Brain microvascular endothelial cell (primary cell): ENCODE measurements around the gene KLF16.

Experiments used
- DNase-seq: peaks from one replicate; pipeline ENCODE4 v3.0.0-alpha.2; 2020
- H3K27ac ChIP-seq: fragments of 250-450 bp; sonication (Bioruptor Pico); 2 replicates; pipeline ENCODE4 v1.5.1; 2020; ENCODE audit warnings: mild to moderate bottlenecking, moderate library complexity
- H3K27me3 ChIP-seq: fragments of 250-450 bp; sonication (Bioruptor Pico); replicated peaks from 2 replicates; pipeline ENCODE4 v1.5.1; 2020; ENCODE audit warnings: mild to moderate bottlenecking
- H3K36me3 ChIP-seq: fragments of 250-450 bp; sonication (Bioruptor Pico); replicated peaks from 2 replicates; pipeline ENCODE4 v1.5.1; 2020; ENCODE audit warnings: mild to moderate bottlenecking
- H3K4me3 ChIP-seq: 2 replicates; pipeline ENCODE4 v1.5.1; 2011; ENCODE audit warnings: low read depth, mild to moderate bottlenecking, control low read depth, low read length, moderate library complexity
- CTCF ChIP-seq: IDR thresholded peaks from 2 replicates; pipeline ENCODE4 v1.5.1; 2011; ENCODE audit warnings: low read depth, mild to moderate bottlenecking, moderate library complexity, low read length, control low read depth, inconsistent platforms; ENCODE audit errors: missing control alignments
- in situ Hi-C: cut with HindIII; loops from 2 replicates; pipeline ENCODE4 v1.10.0; 2017; ENCODE audit warnings: low sequenced_read_pairs, low pct_ligation_motif_present

The KLF16 gene

GRCh38 chr19:1840541-1841115 lies 22.8 kb downstream of the KLF16 start:
- no peak for DNase-seq
- H3K27ac ChIP-seq, result no peak overlapping the region
- TF ChIP-seq CTCF, result no peak
- in situ Hi-C loops, result no loop called here
- no peak overlapping the region for H3K4me3 ChIP-seq
- H3K27me3 ChIP-seq, result no peaks in the 10 kb centered on the region
- H3K36me3 ChIP-seq, result no peaks in the 10 kb centered on the region

- DNase-seq, result no peak
- Histone ChIP-seq H3K27ac (no peak overlapping the region), H3K36me3 (no peaks in the 10 kb centered on the region), H3K4me3 (no peak overlapping the region), H3K27me3 (no peaks in the 10 kb centered on the region)
- in situ Hi-C loops, result no loop called here
- no peak for TF ChIP-seq CTCF
Observed at GRCh38 chr19:1839658-1840540, 23.5 kb downstream of the KLF16 start.

- no peaks in the 10 kb centered on the region for H3K36me3 ChIP-seq
- in situ Hi-C loops, result no loop called here
- no peak overlapping the region for H3K27ac ChIP-seq
- no peaks in the 10 kb centered on the region for H3K27me3 ChIP-seq
- DNase-seq, result no peak
- H3K4me3 ChIP-seq, result no peak overlapping the region
- peak; percentile 97 for TF ChIP-seq CTCF
Observed at GRCh38 chr19:1837625-1838105, 25.7 kb downstream of the KLF16 start.

GRCh38 chr19:1837222-1837565 lies 26.2 kb downstream of the KLF16 start:
- no peak overlapping the region for H3K27ac ChIP-seq

GRCh38 chr19:1836458-1837221 lies 26.7 kb downstream of the KLF16 start:
- no peaks in the 10 kb centered on the region for H3K27me3 ChIP-seq
- in situ Hi-C loops, result no loop called here
- H3K27ac ChIP-seq, result no peak overlapping the region
- DNase-seq, result no peak
- H3K4me3 ChIP-seq, result no peak overlapping the region
- TF ChIP-seq CTCF, result no peak
- no peaks in the 10 kb centered on the region for H3K36me3 ChIP-seq

More at GRCh38 chr19:1837222-1837565, 26.2 kb downstream of the KLF16 start:
- no peak for DNase-seq
- Histone ChIP-seq H3K27me3 (no peaks in the 10 kb centered on the region), H3K36me3 (no peaks in the 10 kb centered on the region), H3K4me3 (no peak overlapping the region)
- no peak for TF ChIP-seq CTCF
- in situ Hi-C loops, result no loop called here
